ENCODE data around the gene STOX2. TPM values are rescaled to one million over a fixed set of nuclear protein-coding genes. Genes with fewer than 3 reads are reported as not detected.

The STOX2 gene
- polyA plus RNA-seq, 1 of the 3 experiments (the other 2 are of a cell fraction): 0.16 TPM

DNA sequence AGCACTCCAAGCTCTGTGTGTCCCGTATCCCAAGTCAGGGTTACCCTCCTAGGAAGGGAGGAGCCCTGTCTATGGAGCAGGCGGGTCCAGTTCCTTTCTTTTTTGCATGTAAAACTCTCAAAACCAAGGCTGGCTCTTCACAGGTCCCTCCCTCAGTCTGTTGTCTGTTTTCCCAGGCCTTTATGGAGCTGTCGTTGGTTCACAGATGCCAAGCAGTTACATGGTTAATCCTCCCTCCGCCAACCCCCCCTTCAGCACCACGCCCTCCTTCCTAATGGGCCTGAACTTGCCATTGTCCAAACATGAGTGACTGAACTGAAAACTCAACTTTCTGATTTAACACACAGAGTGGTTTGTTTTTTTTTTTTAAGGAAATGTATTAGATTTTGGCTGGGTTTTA, 148.3 kb downstream of the STOX2 start:
- Histone ChIP-seq H3K9me2 (no peaks in the 10 kb centered on the region), H3F3A (replicated peaks; ENCODE audit: insufficient read depth) (no peaks in the 10 kb centered on the region), H4K20me1 (ENCODE audit: insufficient read depth) (no peaks in the 10 kb centered on the region), H2AFZ (ENCODE audit: low read depth) (no peak overlapping the region), H3K36me3 (replicated peaks in 1 of 2; ENCODE audit: control insufficient read depth in 1 of 2, insufficient read depth in 2 of 2, low read length in 1 of 2) (no peaks in the 10 kb centered on the region), H3K4me1 (ENCODE audit: control insufficient read depth in 1 of 2, insufficient read depth in 2 of 2, low read depth in 1 of 2, low read length in 1 of 2) (no peaks in the 10 kb centered on the region), H3K4me3 (ENCODE audit: low read depth in 2 of 2, low read length in 1 of 2) (no peak overlapping the region), H3K79me2 (ENCODE audit: insufficient read depth) (no peaks in the 10 kb centered on the region), H3K27ac (ENCODE audit: low read depth in 2 of 2, low read length in 1 of 2) (no peak overlapping the region), H3K27me3 (ENCODE audit: insufficient read depth) (no peaks in the 10 kb centered on the region), H3K9ac (no peak overlapping the region), H3K9me3 (no peaks in the 10 kb centered on the region), H3K4me2 (no peak overlapping the region)
- no peak for TF ChIP-seq TCF12 (IDR thresholded peaks at IDR 0.05)
- no peak for TF ChIP-seq RXRA (IDR thresholded peaks at IDR 0.05; ENCODE audit: borderline replicate concordance, low read depth)
- TF ChIP-seq, protein P1, sequence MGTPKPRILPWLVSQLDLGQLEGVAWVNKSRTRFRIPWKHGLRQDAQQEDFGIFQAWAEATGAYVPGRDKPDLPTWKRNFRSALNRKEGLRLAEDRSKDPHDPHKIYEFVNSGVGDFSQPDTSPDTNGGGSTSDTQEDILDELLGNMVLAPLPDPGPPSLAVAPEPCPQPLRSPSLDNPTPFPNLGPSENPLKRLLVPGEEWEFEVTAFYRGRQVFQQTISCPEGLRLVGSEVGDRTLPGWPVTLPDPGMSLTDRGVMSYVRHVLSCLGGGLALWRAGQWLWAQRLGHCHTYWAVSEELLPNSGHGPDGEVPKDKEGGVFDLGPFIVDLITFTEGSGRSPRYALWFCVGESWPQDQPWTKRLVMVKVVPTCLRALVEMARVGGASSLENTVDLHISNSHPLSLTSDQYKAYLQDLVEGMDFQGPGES (IDR thresholded peaks at IDR 0.05; ENCODE audit: low read depth, low read length): no peak
- no peak for DNase-seq
- CTCF ChIA-PET: interaction anchor here (0.6 to 1.3 kb wide), 4 partner anchors 13 to 111 kb away, joined by 3 to 5 read pairs (median 4); no protein-coding TSS in a partner anchor
- POLR2A ChIA-PET: no interaction called here
- WGBS (ENCODE audit: low lambda C conversion rate): 42% methylated on average over 3 of the region's 5 CpGs

DNA sequence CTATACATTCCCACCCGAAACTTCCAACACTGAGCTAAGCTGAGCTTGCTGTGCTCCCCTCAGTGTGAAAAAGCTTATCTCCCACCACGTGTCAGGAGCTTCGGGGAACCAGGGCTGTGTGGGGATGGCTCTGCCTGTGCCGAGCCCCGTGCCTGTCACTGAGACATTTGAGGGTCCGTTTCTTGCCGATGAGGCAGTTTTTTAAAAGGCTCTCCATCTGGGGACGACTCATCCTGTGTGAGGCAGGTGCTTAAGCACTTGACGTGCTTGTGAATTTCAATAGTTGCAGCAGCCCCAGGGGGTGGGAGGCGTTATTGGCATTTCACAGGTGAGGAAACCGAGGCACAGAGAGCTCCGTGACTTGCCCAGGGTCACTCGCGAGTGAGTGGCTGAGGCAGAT, 151.8 kb downstream of the STOX2 start:
- H3F3A ChIP-seq (replicated peaks; ENCODE audit: insufficient read depth): no peaks in the 10 kb centered on the region
- no peaks in the 10 kb centered on the region for H3K4me1 ChIP-seq (ENCODE audit: control insufficient read depth in 1 of 2, insufficient read depth in 2 of 2, low read depth in 1 of 2, low read length in 1 of 2)
- H4K20me1 ChIP-seq (ENCODE audit: insufficient read depth): no peaks in the 10 kb centered on the region
- WGBS (ENCODE audit: low lambda C conversion rate): 56% methylated on average over 10 of the region's 14 CpGs
- no peaks in the 10 kb centered on the region for H3K36me3 ChIP-seq (replicated peaks in 1 of 2; ENCODE audit: control insufficient read depth in 1 of 2, insufficient read depth in 2 of 2, low read length in 1 of 2)
- H2AFZ ChIP-seq (ENCODE audit: low read depth): no peak overlapping the region
- TF ChIP-seq CHD2 (IDR thresholded peaks at IDR 0.05; ENCODE audit: low read length, partially characterized antibody): no peak
- no peak for TF ChIP-seq SMC3 (IDR thresholded peaks at IDR 0.05; ENCODE audit: low read depth, low read length)
- TF ChIP-seq, protein P2, sequence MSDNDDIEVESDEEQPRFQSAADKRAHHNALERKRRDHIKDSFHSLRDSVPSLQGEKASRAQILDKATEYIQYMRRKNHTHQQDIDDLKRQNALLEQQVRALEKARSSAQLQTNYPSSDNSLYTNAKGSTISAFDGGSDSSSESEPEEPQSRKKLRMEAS (IDR thresholded peaks at IDR 0.05; ENCODE audit: low read depth): no peak
- TF ChIP-seq NRF1 (IDR thresholded peaks at IDR 0.05; ENCODE audit: low read depth, low read length): no peak
- TF ChIP-seq, protein P3, sequence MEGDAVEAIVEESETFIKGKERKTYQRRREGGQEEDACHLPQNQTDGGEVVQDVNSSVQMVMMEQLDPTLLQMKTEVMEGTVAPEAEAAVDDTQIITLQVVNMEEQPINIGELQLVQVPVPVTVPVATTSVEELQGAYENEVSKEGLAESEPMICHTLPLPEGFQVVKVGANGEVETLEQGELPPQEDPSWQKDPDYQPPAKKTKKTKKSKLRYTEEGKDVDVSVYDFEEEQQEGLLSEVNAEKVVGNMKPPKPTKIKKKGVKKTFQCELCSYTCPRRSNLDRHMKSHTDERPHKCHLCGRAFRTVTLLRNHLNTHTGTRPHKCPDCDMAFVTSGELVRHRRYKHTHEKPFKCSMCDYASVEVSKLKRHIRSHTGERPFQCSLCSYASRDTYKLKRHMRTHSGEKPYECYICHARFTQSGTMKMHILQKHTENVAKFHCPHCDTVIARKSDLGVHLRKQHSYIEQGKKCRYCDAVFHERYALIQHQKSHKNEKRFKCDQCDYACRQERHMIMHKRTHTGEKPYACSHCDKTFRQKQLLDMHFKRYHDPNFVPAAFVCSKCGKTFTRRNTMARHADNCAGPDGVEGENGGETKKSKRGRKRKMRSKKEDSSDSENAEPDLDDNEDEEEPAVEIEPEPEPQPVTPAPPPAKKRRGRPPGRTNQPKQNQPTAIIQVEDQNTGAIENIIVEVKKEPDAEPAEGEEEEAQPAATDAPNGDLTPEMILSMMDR (IDR thresholded peaks at IDR 0.05): no peak
- TF ChIP-seq, protein P4, sequence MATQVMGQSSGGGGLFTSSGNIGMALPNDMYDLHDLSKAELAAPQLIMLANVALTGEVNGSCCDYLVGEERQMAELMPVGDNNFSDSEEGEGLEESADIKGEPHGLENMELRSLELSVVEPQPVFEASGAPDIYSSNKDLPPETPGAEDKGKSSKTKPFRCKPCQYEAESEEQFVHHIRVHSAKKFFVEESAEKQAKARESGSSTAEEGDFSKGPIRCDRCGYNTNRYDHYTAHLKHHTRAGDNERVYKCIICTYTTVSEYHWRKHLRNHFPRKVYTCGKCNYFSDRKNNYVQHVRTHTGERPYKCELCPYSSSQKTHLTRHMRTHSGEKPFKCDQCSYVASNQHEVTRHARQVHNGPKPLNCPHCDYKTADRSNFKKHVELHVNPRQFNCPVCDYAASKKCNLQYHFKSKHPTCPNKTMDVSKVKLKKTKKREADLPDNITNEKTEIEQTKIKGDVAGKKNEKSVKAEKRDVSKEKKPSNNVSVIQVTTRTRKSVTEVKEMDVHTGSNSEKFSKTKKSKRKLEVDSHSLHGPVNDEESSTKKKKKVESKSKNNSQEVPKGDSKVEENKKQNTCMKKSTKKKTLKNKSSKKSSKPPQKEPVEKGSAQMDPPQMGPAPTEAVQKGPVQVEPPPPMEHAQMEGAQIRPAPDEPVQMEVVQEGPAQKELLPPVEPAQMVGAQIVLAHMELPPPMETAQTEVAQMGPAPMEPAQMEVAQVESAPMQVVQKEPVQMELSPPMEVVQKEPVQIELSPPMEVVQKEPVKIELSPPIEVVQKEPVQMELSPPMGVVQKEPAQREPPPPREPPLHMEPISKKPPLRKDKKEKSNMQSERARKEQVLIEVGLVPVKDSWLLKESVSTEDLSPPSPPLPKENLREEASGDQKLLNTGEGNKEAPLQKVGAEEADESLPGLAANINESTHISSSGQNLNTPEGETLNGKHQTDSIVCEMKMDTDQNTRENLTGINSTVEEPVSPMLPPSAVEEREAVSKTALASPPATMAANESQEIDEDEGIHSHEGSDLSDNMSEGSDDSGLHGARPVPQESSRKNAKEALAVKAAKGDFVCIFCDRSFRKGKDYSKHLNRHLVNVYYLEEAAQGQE (IDR thresholded peaks at IDR 0.05; ENCODE audit: low read depth, low read length): no peak
- TF ChIP-seq FOXM1 (IDR thresholded peaks at IDR 0.05; ENCODE audit: low read depth): no peak
- no peak for TF ChIP-seq FOXJ3 (CRISPR knock-in tag; IDR thresholded peaks at IDR 0.05)
- TF ChIP-seq, protein P5, sequence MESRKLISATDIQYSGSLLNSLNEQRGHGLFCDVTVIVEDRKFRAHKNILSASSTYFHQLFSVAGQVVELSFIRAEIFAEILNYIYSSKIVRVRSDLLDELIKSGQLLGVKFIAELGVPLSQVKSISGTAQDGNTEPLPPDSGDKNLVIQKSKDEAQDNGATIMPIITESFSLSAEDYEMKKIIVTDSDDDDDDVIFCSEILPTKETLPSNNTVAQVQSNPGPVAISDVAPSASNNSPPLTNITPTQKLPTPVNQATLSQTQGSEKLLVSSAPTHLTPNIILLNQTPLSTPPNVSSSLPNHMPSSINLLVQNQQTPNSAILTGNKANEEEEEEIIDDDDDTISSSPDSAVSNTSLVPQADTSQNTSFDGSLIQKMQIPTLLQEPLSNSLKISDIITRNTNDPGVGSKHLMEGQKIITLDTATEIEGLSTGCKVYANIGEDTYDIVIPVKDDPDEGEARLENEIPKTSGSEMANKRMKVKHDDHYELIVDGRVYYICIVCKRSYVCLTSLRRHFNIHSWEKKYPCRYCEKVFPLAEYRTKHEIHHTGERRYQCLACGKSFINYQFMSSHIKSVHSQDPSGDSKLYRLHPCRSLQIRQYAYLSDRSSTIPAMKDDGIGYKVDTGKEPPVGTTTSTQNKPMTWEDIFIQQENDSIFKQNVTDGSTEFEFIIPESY (IDR thresholded peaks at IDR 0.05; ENCODE audit: borderline replicate concordance, low read depth): no peak
- H3K9me2 ChIP-seq: no peaks in the 10 kb centered on the region
- no peak overlapping the region for H3K9ac ChIP-seq
- no peaks in the 10 kb centered on the region for H3K9me3 ChIP-seq
- H3K79me2 ChIP-seq (ENCODE audit: insufficient read depth): no peaks in the 10 kb centered on the region
- no peaks in the 10 kb centered on the region for H3K27me3 ChIP-seq (ENCODE audit: insufficient read depth)
- no peak overlapping the region for H3K4me3 ChIP-seq (ENCODE audit: low read depth in 2 of 2, low read length in 1 of 2)
- no peak for DNase-seq
- no peak overlapping the region for H3K27ac ChIP-seq (ENCODE audit: low read depth in 2 of 2, low read length in 1 of 2)
- H3K4me2 ChIP-seq: no peak overlapping the region
- ChIA-PET CTCF (interaction anchor here (0.8 to 2.5 kb wide), 3 partner anchors 12 to 97 kb away, joined by 3 to 8 read pairs (median 3); no protein-coding TSS in a partner anchor), POLR2A (no interaction called here)

Data from SK-N-SH (cell line).